ENCODE data around the gene CROCC2. TPM values are rescaled to one million over a fixed set of nuclear protein-coding genes. Genes with fewer than 3 reads are reported as not detected.

Gene CROCC2
- total RNA-seq, 1 donor from 2014 or later = not detected

- no peaks in the 10 kb centered on the region for H3K36me3 Mint-ChIP-seq (ENCODE audit: low read depth, unreplicated experiment)
- TF ChIP-seq CTCF (IDR thresholded peaks at IDR 0.05; ENCODE audit: unreplicated experiment) = no peak
- no peak for DNase-seq (ENCODE audit: low spot score)
- H3K27ac Mint-ChIP-seq (ENCODE audit: unreplicated experiment) = no peak overlapping the region
- no peaks in the 10 kb centered on the region for H3K9me3 Mint-ChIP-seq (ENCODE audit: unreplicated experiment)
- no peaks in the 10 kb centered on the region for H3K4me1 Mint-ChIP-seq (ENCODE audit: unreplicated experiment)
- no peak overlapping the region for H3K4me3 Mint-ChIP-seq (ENCODE audit: unreplicated experiment)
- H3K27me3 Mint-ChIP-seq (ENCODE audit: unreplicated experiment) = peaks cover 8% of the 10 kb centered on the region
Measured at GRCh38 chr2:240958366-240959213, 52.5 kb downstream of the CROCC2 start.

GRCh38 chr2:240959214-240959940 is 53.2 kb downstream of the CROCC2 start:
- no peak overlapping the region for H3K27ac Mint-ChIP-seq (ENCODE audit: unreplicated experiment)
- H3K27me3 Mint-ChIP-seq (ENCODE audit: unreplicated experiment) = peaks cover 9% of the 10 kb centered on the region
- no peak for TF ChIP-seq CTCF (IDR thresholded peaks at IDR 0.05; ENCODE audit: unreplicated experiment)
- H3K36me3 Mint-ChIP-seq (ENCODE audit: low read depth, unreplicated experiment) = no peaks in the 10 kb centered on the region
- no peaks in the 10 kb centered on the region for H3K4me1 Mint-ChIP-seq (ENCODE audit: unreplicated experiment)
- DNase-seq (ENCODE audit: low spot score) = no peak
- H3K4me3 Mint-ChIP-seq (ENCODE audit: unreplicated experiment) = no peak overlapping the region
- H3K9me3 Mint-ChIP-seq (ENCODE audit: unreplicated experiment) = no peaks in the 10 kb centered on the region

DNA sequence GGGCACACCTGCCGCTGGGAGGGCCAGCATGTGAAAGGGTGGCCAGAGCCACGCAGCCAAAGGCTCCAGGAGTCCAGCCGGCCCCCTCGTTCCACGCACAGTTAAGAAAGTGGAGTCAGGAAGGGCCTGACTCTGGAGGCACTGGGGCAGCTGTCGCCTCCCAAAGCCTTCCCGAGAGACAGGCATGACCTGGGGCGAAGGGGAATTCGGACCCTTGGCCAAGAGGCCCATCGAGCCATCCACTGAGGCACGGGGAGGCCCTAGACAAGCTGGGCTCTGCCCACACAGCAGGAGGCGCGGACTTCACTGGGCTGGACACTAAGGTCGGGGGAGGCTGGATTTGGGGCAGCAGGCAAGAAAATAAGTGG is 53.8 kb downstream of the CROCC2 start:
- no peak overlapping the region for H3K4me3 Mint-ChIP-seq (ENCODE audit: unreplicated experiment)
- H3K27ac Mint-ChIP-seq (ENCODE audit: unreplicated experiment) = no peak overlapping the region
- no peaks in the 10 kb centered on the region for H3K4me1 Mint-ChIP-seq (ENCODE audit: unreplicated experiment)
- H3K27me3 Mint-ChIP-seq (ENCODE audit: unreplicated experiment) = peaks cover 9% of the 10 kb centered on the region
- no peaks in the 10 kb centered on the region for H3K36me3 Mint-ChIP-seq (ENCODE audit: low read depth, unreplicated experiment)
- no peak for TF ChIP-seq CTCF (IDR thresholded peaks at IDR 0.05; ENCODE audit: unreplicated experiment)
- H3K9me3 Mint-ChIP-seq (ENCODE audit: unreplicated experiment) = no peaks in the 10 kb centered on the region
- no peak for DNase-seq (ENCODE audit: low spot score)

- Mint-ChIP-seq H3K4me1 (ENCODE audit: unreplicated experiment) (no peaks in the 10 kb centered on the region), H3K27me3 (ENCODE audit: unreplicated experiment) (peaks cover 6% of the 10 kb centered on the region), H3K27ac (ENCODE audit: unreplicated experiment) (no peak overlapping the region), H3K4me3 (ENCODE audit: unreplicated experiment) (no peak overlapping the region), H3K36me3 (ENCODE audit: low read depth, unreplicated experiment) (no peaks in the 10 kb centered on the region), H3K9me3 (ENCODE audit: unreplicated experiment) (no peaks in the 10 kb centered on the region)
- TF ChIP-seq CTCF (IDR thresholded peaks at IDR 0.05; ENCODE audit: unreplicated experiment) = no peak
- no peak for DNase-seq (ENCODE audit: low spot score)
Measured at GRCh38 chr2:240960309-240960970, 54.3 kb downstream of the CROCC2 start.
